Kidney (tissue), 14 donors: Measurements from ENCODE around the gene TRIM25. TPM values are rescaled to one million over a fixed set of nuclear protein-coding genes. Genes with fewer than 3 reads are reported as not detected.
A peak's percentile ranks its signal among the peaks of the same experiment; 100 is the strongest.

ENCODE experiments used
- DNase-seq, 5 donors: peaks; one replicate each; pipeline ENCODE4 v3.0.0-alpha.2; 2013 to 2020
- FAIRE-seq: peaks from 2 replicates; lab custom pipeline; 2012; peaks lifted over from hg19 to GRCh38; lab: Jason Lieb, UNC
- H3K27ac ChIP-seq, 2 donors: one replicate each; pipeline ENCODE4 v1.7.0; 2013; ENCODE audit warnings: low read depth in 2 of 2, low read length in 2 of 2, inconsistent platforms in 1 of 2
- H3K27me3 ChIP-seq: one replicate; pipeline ENCODE4 v1.7.1; 2013; ENCODE audit warnings: low read length, inconsistent platforms; ENCODE audit not compliant: control insufficient read depth, insufficient read depth
- H3K36me3 ChIP-seq, 3 donors: one replicate each; pipeline versions ENCODE4 v1.7.0 to v1.7.1; 2013; ENCODE audit warnings: low read length in 3 of 3, control low read depth in 1 of 3, inconsistent platforms in 1 of 3; ENCODE audit not compliant: insufficient read depth in 3 of 3, control insufficient read depth in 2 of 3
- H3K4me1 ChIP-seq, 3 donors: one replicate each; pipeline versions ENCODE4 v1.7.0 to v1.7.1; 2013; ENCODE audit warnings: low read length in 3 of 3, inconsistent platforms in 1 of 3, low read depth in 1 of 3; ENCODE audit not compliant: control insufficient read depth in 2 of 3, insufficient read depth in 2 of 3
- H3K4me3 ChIP-seq, 3 donors: one replicate each; pipeline versions ENCODE4 v1.7.0 to v1.8.1; 2013; ENCODE audit warnings: low read length in 3 of 3, control low read depth in 1 of 3, inconsistent platforms in 1 of 3
- H3K9ac ChIP-seq, 3 donors: one replicate each; pipeline versions ENCODE4 v1.7.0 to v1.7.1; 2013; ENCODE audit warnings: low read length in 3 of 3, control low read depth in 1 of 3, inconsistent platforms in 1 of 3
- H3K9me3 ChIP-seq, 3 donors: one replicate each; pipeline versions ENCODE4 v1.7.0 to v1.7.1; 2013; ENCODE audit warnings: low read length in 3 of 3, control low read depth in 1 of 3, inconsistent platforms in 1 of 3; ENCODE audit not compliant: control insufficient read depth in 2 of 3, insufficient read depth in 1 of 3
- CTCF ChIP-seq: IDR thresholded peaks from 3 replicates; pipeline ENCODE4 v1.5.1; 2012; ENCODE audit warnings: mild to moderate bottlenecking, moderate library complexity, borderline replicate concordance; ENCODE audit not compliant: insufficient read depth; ENCODE audit errors: extremely low read depth
- intact Hi-C: fragments of 100-400 bp; cut with DNase I; formaldehyde crosslinking; loops from one replicate; pipeline ENCODE4 v1.11.1; 2022
- polyA plus RNA-seq: library from polyadenylated mRNA; stranded (reverse); fragments of 350-450 nt; fragmentation: Illumina TruSeq; extraction: RNeasy Lipid Tissue Mini Kit (QIAGEN cat#74804); gene quantifications from one replicate; pipeline ENCODE4 v1.2.3, GENCODE V29; 2014; ENCODE audit warnings: low read depth, low replicate concordance; ENCODE audit not compliant: insufficient read depth
- total RNA-seq: library from RNA; stranded (reverse); fragmentation: NEBNext Ultra II Directional; extraction: Animal tissue kit (Norgen Biotek cat#: 25700); gene quantifications from one replicate; pipeline ENCODE4 v1.2.1, GENCODE V29; 2021
- donor health status: control.
- donor health status: control.
- donor health status: control.
- donor health status: control.
- donor health status: control.
- donor health status: DM: yes; HTN: yes; CAD: no.
- donor health status: Normal renal cell carcinoma (clear cell type).

The TRIM25 gene
- total and polyA plus RNA-seq, 2 donors from 2014 or later, result 8.4 to 62.3 TPM

GRCh38 chr17:56910509-56911235 lies 3.2 kb downstream of the TRIM25 start:
- no peaks in the 10 kb centered on the region for H3K27me3 ChIP-seq
- peaks cover 0 to 22% (median 12%) of the 10 kb centered on the region in 3 donors for H3K4me1 ChIP-seq
- intact Hi-C loops, result no loop called here
- H3K27ac ChIP-seq, result peak overlapping the region; percentile 20 to 24
- H3K9ac ChIP-seq, result no peak overlapping the region
- DNase-seq (no peak), FAIRE-seq (no peak)
- H3K4me3 ChIP-seq, result no peak overlapping the region
- no peaks in the 10 kb centered on the region for H3K9me3 ChIP-seq
- peaks cover 0 to 9% (median 8%) of the 10 kb centered on the region in 3 donors for H3K36me3 ChIP-seq
- no peak for TF ChIP-seq CTCF

GRCh38 chr17:56909742-56910508 lies 3.9 kb downstream of the TRIM25 start:
- peak overlapping the region; percentile 20 to 24 for H3K27ac ChIP-seq
- peaks cover 0 to 20% (median 12%) of the 10 kb centered on the region in 3 donors for H3K4me1 ChIP-seq
- H3K27me3 ChIP-seq, result no peaks in the 10 kb centered on the region
- no peak for DNase-seq
- peak overlapping the region in 1 of 3 donors; percentile 11 for H3K4me3 ChIP-seq
- FAIRE-seq, result no peak
- peaks cover 0 to 10% (median 8%) of the 10 kb centered on the region in 3 donors for H3K36me3 ChIP-seq
- TF ChIP-seq CTCF, result no peak
- H3K9ac ChIP-seq, result no peak overlapping the region
- H3K9me3 ChIP-seq, result no peaks in the 10 kb centered on the region
- intact Hi-C loops, result no loop called here

- peaks cover 0 to 27% (median 21%) of the 10 kb centered on the region in 3 donors for H3K36me3 ChIP-seq
- H3K27me3 ChIP-seq, result no peaks in the 10 kb centered on the region
- no peak overlapping the region for H3K27ac ChIP-seq
- FAIRE-seq, result no peak
- no peak overlapping the region for H3K4me3 ChIP-seq
- intact Hi-C loops, result no loop called here
- no peak for DNase-seq
- peaks cover 0 to 15% (median 12%) of the 10 kb centered on the region in 3 donors for H3K4me1 ChIP-seq
- no peak overlapping the region for H3K9ac ChIP-seq
- no peaks in the 10 kb centered on the region for H3K9me3 ChIP-seq
- TF ChIP-seq CTCF, result no peak
These were observed 5.8 kb downstream of the TRIM25 start for GRCh38 chr17:56908001-56908542.
